ENCODE results near the gene ARHGAP15.

Gene ARHGAP15

GRCh38 chr2:143759455-143759854 lies 630.2 kb downstream of the ARHGAP15 start:
- TF ChIP-seq, protein P1, sequence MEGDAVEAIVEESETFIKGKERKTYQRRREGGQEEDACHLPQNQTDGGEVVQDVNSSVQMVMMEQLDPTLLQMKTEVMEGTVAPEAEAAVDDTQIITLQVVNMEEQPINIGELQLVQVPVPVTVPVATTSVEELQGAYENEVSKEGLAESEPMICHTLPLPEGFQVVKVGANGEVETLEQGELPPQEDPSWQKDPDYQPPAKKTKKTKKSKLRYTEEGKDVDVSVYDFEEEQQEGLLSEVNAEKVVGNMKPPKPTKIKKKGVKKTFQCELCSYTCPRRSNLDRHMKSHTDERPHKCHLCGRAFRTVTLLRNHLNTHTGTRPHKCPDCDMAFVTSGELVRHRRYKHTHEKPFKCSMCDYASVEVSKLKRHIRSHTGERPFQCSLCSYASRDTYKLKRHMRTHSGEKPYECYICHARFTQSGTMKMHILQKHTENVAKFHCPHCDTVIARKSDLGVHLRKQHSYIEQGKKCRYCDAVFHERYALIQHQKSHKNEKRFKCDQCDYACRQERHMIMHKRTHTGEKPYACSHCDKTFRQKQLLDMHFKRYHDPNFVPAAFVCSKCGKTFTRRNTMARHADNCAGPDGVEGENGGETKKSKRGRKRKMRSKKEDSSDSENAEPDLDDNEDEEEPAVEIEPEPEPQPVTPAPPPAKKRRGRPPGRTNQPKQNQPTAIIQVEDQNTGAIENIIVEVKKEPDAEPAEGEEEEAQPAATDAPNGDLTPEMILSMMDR (IDR thresholded peaks at IDR 0.05; ENCODE audit: extremely low read depth, missing control alignments): no peak
- DNase-seq (ENCODE audit: low spot score): no peak

DNA sequence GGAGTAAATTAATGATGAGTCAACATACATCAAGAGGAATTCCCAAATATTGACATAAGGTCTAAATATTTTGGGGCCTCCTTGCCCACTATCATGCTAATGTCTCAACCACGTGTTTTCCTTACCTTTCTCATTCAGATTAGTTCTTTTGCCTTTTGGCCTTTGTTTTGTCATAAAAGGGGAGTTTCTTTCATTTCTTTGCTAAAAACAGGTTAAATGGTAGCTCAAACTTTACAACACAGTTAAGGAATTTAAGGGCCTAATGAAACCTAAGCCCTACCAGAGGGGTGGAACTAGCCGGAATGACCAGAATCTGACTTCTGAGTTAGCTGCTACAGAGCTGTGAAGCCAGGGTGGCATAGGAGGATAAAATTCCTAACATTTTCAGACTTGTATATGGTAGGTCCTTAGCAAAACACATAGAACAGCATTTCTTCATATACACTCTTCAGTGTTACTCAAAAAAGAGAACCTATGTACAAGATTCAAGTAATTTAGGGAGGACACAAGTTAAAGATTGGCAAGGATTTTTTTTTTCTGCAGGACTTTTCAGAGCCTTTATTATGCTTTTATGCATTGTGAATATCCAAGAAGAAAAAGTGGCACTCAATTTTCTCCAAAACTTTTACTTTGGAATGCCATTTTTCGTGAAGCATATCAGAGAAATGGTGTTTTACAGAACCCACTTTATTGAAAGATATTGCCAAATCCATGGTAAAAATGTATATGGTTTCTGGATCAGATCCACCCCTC lies 633.1 kb downstream of the ARHGAP15 start:
- TF ChIP-seq, protein P1 (IDR thresholded peaks at IDR 0.05; ENCODE audit: extremely low read depth, missing control alignments): no peak
- DNase-seq (ENCODE audit: low spot score): no peak

DNA sequence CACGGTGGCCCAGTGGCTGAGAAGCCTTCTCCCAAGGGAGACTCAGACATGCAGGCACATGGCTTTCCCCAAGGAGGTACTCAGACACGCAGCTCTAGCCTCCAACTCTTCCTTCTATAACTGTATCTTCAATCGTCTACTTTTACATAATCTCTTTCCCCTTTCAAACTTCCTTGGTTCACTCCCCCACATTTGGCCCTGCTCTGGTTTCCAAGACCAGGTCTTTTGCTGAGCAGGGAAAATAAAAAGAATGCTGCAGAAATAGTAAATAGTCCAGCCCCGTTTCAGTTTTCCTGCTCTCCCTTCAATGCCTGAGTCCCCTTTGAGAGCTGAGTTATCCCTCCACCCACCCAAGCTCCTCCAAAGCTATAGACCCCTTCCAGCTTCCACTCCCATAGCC lies 635.0 kb downstream of the ARHGAP15 start:
- TF ChIP-seq, protein P1 (IDR thresholded peaks at IDR 0.05; ENCODE audit: extremely low read depth, missing control alignments): no peak
- DNase-seq (ENCODE audit: low spot score): no peak

DNA sequence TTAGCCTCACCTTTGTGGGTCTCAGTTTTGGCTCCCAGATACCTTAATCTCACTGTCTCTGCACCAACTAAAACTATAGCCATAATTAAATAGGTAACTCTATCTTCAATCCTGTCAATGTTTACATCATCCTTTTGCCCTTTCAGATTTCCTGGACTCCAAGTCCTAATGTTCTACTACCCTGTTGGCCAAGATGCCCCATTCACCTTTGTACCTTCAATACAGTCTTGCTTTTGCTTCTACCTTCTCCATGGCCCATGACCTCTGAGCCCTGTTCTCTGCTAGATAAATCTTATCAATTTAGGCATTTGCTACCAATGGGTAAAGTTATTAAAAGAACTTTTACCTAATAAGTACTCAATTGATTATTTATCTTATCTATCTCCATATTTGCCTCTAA lies 635.5 kb downstream of the ARHGAP15 start:
- TF ChIP-seq, protein P1 (IDR thresholded peaks at IDR 0.05; ENCODE audit: extremely low read depth, missing control alignments): no peak
- DNase-seq (ENCODE audit: low spot score): no peak

- TF ChIP-seq, protein P1 (IDR thresholded peaks at IDR 0.05; ENCODE audit: extremely low read depth, missing control alignments): no peak
- no peak for DNase-seq (ENCODE audit: low spot score)
These were observed 639.8 kb downstream of the ARHGAP15 start for GRCh38 chr2:143768991-143769390.

DNA sequence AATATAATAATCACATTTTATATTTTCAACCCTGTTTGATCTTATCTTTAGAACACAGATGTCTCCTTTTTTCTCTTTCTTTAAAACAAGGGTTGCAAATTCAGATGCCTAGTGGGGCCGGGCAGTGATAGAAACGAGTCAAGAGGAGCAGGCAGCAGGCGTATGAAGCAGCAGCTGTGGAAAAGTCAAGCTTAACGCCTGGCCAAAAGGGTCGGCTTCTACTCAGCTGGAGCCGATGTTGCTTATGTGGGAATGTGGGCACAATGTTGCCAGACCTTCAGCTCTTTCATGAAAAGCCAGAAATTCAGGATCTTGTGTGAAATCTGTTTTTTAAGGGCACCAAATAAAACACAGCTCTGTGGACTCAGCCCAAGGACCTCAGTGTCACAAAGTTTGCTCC lies 642.7 kb downstream of the ARHGAP15 start:
- TF ChIP-seq, protein P1 (IDR thresholded peaks at IDR 0.05; ENCODE audit: extremely low read depth, missing control alignments): no peak
- DNase-seq (ENCODE audit: low spot score): no peak

DNA sequence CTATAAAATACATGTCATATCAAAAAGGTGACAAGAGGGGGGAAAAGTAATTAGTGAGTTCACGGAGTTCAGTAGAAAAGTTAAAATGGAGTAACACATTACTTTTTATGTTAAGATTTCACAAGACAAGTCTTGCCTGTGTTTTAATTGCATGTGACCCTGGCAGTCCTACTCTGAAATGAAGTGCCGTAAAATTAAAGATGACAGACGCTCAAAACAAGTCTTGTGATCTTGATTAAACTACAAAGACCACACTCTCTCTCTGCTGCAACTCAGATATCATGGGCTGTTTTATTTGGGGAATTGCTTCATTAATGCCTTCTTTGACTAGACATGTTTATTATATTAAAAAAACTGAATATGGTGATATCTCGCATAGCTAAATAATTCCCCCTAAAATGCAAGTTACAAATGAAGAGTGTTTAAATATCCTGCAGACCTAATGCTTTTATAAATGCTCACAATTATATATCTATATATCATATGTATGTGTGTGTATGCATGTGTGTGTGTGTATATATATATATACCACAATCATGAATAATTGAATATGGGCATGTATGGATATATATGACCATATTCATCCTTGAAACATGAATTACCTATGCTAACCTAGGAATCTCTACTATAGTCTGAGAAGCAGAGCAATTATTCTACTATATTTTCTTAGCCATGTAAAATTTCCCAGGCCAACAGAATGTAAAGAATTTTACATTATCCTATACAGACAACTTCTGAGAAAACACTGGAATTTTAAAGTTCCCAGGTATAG lies 647.5 kb downstream of the ARHGAP15 start:
- no peak for DNase-seq (ENCODE audit: low spot score)
- TF ChIP-seq, protein P1 (IDR thresholded peaks at IDR 0.05; ENCODE audit: extremely low read depth, missing control alignments): no peak
